ENCODE results near the gene ARSJ.
"Not testable (repeated sequence)": the region's sequence is repeated elsewhere in the genome, so short reads cannot be mapped to it uniquely, and the experiment has no call there.

ARSJ gene

DNA sequence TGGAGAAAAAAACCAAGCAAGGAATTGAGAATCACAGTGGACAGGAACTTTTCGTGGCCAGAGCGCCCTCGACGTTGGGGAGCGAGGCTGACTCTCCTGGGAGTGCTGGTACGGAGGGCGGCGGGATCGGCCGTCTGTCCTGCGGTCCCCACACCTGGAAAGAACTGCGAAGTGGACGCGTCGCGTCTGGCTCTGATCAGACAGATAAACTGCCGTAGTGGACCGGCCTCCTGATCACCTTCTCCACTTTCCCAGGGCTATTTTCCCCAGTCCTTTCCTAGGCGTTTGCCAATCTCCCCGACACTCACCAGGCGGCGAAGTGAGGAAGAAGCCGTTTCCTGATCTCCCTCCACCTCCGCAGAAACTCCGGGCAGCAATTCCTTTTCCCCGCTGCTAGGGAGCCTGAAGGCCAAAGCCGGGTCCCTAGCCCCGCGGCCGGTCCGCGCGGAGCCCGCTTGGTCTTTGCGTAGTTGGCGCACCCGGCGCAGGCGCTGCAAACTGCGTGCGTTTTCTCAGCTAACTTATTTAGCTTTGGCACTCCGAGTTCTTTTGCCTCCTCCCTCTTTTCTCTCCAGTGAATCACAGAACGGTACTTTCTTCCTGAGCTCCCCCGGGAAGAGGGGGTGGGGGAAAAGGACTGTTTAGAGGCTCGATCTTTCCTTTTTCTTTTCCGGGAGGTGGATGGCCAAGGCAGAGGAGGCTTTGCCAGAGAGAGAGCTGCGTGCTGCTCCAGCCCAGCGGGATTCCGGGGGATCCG is at the start of gene ARSJ:
TSS of gene ARSJ (minus strand) at position 500 of the 757 bp plus-strand sequence. CDS start 813 bp downstream, outside the sequence.
- DNase-seq: no peak

DNA sequence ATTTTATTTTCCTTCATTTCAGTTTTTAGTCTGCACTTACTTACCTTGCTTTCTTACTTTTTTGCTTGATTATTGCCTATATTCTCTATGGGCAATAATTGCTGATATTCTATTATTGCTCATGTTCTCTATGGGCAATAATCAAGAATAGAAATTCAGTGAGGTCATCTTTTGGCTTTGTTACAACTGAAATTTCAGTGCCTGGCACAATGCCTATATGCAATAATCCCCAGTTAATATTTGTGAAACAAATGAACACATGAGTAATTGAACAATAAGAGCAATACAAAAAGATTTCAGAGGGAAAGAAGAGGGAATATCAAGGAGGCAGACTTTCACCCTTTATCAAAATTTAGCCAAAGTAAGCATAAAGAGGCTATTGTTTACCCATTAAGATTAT is 48.6 kb upstream of the ARSJ start:
- no peak for DNase-seq

GRCh38 chr4:114027596-114027995 is 48.1 kb upstream of the ARSJ start:
- no peak for DNase-seq

GRCh38 chr4:114026447-114026846 is 47.0 kb upstream of the ARSJ start:
- DNase-seq: no peak

GRCh38 chr4:114025176-114025777 is 45.8 kb upstream of the ARSJ start:
- no peak for DNase-seq

- DNase-seq: no peak
Measured at GRCh38 chr4:114021451-114021850, 42.0 kb upstream of the ARSJ start.

GRCh38 chr4:114019969-114020358 is 40.5 kb upstream of the ARSJ start:
- DNase-seq: no peak

GRCh38 chr4:114019276-114019968 is 40.0 kb upstream of the ARSJ start:
- DNase-seq: no peak

- no peak for DNase-seq
Measured at GRCh38 chr4:114017120-114017917, 37.9 kb upstream of the ARSJ start.

GRCh38 chr4:114015444-114015899 is 36.0 kb upstream of the ARSJ start:
- no peak for DNase-seq

DNA sequence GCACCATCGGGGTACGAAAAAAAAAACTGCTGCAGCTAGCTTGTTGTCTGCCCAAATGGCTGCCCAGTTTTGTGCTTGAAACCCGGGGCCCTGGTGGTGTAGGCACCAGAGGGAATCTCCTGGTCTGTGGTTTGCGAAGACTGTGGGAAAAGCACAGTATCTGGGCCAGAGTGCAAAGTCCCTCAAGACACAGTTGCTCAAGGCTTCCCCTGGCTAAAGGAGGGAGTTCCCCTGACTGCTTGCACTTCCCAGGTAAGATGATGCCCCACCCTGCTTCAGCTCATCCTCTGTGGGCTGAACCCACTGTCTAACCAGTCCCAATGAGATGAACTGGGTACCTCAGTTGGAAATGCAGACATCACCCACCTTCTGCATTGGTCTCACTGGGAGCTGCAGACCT is 33.8 kb upstream of the ARSJ start:
- DNase-seq: not testable (repeated sequence)

DNA sequence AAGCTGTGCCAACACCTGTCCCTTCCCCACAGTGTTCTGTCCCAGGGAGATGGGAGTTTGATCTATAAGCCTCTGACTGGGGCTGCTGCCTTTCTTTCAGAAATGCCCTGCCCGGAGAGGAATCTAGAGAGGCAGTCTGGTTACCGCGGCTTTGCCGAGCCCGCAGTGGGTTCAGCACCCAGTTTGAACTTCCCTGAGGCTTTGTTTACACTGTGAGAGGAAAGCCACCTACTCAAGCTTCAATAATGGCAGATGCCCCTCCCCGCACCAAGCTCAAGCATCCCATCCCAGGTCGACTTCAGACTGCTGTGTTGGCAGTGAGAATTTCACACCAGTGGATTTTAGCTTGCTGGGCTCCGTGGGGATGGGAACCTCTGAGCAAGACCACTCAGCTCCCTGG is 33.3 kb upstream of the ARSJ start:
- no peak for DNase-seq

DNA sequence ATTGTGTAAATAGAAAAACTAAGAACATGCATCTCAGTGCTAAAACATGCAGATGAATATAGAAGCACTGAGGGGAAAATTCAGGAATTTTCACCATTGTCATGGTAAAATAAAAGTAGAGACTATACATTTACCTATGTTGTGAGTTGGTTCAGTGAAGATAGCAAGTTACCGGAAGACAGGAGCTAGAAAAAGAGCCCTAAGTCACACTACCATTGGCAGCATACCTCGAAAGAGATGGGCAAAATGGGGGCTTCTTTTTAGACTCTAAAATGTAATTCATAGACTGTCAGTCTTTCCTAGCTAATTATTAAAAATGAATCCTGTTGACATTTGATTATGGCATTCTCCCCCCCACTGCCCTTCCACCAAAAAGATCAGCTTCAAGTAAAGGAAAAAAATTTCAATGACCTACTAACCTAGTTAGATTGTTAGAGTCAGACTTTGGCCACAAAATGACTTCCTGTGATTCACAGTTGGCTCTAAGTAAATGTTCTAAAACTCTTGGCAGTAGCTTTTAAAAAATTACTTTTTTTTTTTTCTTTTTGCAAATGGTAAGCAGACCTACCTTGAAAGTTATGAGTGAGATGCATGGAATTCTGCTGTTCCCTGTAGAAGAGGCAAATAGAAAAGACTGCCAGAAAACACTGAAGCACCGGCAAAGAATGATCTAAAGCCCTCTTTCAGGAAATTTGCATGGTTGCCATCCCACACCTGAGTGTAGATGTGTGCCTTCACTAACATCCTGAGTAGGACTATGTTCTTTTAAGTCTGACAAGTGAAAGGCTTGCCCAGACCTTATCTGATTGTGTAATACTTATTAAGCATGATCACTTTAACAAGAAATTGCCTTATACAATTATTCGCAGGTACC is 26.4 kb upstream of the ARSJ start:
- DNase-seq: no peak

- peak; percentile 14 for DNase-seq
Measured at GRCh38 chr4:114004483-114005226, 25.2 kb upstream of the ARSJ start.

DNA sequence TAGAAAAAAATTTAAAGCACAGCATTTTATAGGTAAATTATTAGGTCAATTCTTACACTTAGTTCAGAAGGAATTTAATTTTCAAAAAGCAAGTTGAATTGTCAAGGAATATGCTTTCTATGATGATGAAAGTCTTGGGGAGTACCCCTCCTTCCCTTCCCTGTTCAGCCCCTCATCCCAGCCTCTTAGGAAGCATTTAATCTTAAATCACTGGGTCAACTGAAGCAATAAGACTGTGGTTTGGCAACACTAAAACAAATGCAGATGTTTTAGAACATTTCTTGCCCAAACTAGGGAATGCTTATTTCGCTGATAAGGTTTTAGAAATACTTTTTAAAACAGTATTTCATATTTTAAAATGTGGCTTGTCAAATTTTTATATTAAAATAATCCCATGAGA is 19.1 kb upstream of the ARSJ start:
- DNase-seq: no peak

DNA sequence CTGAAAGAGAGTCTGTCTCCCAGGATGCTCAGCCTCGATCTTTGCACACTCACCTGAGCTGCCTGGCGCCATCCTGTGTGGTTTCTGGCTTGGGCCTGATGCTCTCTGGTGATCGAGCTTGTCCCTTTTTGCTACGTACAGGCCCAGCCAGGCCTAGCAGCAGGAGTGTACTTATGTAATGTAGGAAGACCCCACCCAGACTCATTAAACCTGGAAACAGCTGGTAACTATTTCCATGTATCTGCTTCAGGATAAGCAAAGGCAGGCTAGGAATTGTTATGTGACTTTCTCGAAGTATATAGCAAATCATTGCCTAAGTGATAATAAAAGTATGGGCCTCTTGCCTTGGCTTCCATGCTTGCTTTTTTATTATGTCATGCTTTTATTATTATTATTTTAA is 18.6 kb upstream of the ARSJ start:
- no peak for DNase-seq

DNA sequence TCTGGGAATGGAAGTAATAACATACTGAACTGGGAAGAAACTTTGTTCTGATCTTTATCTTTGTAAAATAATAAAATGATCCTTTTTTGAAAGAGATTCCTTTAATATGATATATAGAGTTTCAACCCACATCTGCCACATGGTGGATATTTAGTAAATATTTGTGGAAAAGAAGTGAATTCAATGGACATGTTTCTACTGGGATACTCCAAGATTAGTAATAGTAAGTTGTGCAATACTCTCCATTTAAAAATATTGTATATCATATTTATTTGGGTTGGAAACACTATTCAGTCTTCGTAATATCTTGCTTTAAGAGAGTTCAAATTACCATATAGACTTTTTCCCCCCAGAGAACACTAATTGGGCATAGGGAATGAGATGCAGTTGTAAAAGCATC is 17.8 kb upstream of the ARSJ start:
- DNase-seq: no peak

DNA sequence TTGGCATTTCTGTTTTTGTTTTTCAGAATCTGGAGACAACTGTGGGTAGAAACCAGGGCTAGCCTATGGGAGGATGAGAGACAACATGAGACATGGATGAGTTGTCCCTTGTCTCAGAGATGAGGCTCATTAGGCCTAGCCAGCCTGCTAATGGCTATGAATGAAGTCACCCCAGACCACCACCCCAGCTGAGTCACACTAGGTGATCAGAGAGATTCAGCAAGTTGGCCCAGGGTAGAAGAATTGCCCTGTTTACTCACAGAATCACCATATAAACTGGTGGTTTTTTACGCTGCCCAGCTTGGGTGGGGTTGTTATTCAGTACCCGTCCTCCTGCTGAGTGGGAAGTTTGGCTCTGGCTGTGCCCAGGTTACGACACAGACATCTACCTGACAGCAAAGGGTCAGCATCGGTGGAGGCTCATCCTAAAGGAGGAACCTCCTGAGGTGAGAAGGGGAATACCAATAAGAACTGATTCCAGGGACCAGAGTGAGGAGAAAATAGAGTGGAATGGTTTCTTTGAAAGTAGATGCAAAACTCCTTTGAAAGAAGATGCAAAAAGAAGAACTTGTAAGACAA is 17.2 kb upstream of the ARSJ start:
- DNase-seq: no peak

DNA sequence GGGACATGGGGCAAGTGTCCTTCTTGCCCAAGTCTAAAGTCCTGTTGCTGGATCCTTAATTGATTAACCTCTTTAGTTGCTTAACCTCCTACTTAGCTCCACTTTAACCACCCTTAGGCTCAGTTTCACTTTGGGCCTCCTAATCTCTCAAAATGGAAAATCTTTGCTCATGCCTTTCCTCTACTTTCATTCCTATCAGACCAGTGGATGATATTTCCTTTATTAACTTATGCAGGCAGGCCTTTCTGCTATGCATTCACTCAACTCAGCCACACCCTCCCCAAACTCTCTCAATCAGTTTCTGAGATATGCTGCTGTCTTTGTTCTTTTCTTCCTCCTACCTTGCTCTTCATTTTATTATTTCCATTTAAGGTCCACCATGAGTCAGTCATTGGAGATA is 14.4 kb upstream of the ARSJ start:
- no peak for DNase-seq

DNA sequence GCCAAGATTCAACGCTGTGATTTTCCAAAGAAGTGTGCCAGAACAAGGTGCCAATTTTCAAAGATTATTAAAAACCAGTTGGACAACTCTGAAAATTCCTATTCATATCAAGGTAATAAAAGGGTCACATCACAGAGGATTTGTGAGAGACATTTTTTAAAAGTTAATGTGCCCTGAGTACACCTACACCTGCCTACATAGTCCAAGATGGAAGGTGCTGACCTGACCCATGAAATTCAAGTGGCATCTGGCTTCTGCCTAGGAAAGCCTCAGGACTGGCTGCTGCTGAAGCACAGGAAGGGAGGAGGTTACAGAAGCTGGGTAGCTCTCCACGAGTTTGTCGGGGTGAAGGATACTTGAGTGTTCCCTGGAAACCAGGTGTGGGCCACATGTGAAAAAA is 11.4 kb upstream of the ARSJ start:
- no peak for DNase-seq

DNA sequence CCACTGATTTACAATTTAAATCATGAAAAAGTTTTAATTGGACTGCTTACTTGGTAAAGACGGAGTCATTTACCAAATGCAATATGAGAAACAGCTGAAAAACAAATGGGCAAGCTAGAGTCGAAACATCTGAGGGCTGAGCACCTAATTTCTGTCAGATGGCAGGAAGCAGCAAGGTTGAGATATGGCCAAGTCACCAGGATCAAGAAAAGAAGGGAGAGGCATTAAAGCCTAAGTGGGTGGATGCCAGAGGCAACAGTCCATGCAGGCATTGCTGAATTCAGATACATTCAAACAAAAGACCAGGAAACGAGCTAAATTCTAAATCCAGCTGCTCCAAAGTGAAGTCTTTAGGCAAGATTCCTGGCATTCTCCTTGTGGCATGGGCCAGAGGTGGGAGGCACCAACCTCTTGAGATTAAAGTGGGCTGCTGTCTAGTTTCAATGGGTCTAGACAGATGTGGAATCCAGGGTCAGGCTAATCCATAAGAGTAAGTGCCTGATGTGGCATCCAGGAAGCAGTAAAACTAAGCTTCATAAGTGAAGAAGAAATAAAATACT is 8.0 kb upstream of the ARSJ start:
- no peak for DNase-seq

All from CD4-positive, alpha-beta T cell treated with Interferon gamma for 1 hour (primary cell).